H1 (cell line): Measurements from ENCODE around the gene ABCC6. TPM values are rescaled to one million over a fixed set of nuclear protein-coding genes. Genes with fewer than 3 reads are reported as not detected.

ENCODE experiments used
- CHD2 ChIP-seq: IDR thresholded peaks from 2 replicates; pipeline ENCODE4 v1.6.1; 2012; ENCODE audit warnings: low read length, improper control_type of control experiment
- NANOG ChIP-seq: IDR thresholded peaks from 2 replicates; pipeline ENCODE4 v1.6.1; 2011; ENCODE audit warnings: low read length, low read depth, mild to moderate bottlenecking, inconsistent platforms; ENCODE audit not compliant: insufficient read depth, poor library complexity, severe bottlenecking
- SAP30 ChIP-seq: fragments of 300-600 bp; sonication (generic); IDR thresholded peaks from 2 replicates; pipeline ENCODE4 v1.7.1; 2012; ENCODE audit warnings: low read length, moderate library complexity, mild to moderate bottlenecking, inconsistent platforms; ENCODE audit not compliant: insufficient read depth, insufficient replicate concordance
- polyA plus RNA-seq, 7 experiments: library from polyadenylated mRNA; depleted of rRNA in 3 of 7; stranded (reverse) in 5 of 7; unstranded in 2 of 7; fragments of >200 nt in 5 of 7; fragments of 200-250 nt in 2 of 7; gene quantifications; 1 replicate in 5 of 7; 2 replicates in 1 of 7; 4 replicates in 1 of 7; pipeline versions ENCODE4 v1.2.1 to v1.2.3, GENCODE V29; 2011 to 2013; ENCODE audit warnings: missing spikeins in 2 of 7, mixed read lengths in 2 of 7
- total RNA-seq: library from RNA; stranded (reverse); fragmentation: NEBNext Ultra II Directional; extraction: Animal tissue kit (Norgen Biotek cat#: 25700); gene quantifications from 2 replicates; pipeline ENCODE4 v1.2.1, GENCODE V29; 2021

ABCC6 gene
- total and polyA plus RNA-seq, 2 of the 8 experiments (the other 6 are each of a cell fraction or from before 2014, with no cell fraction given), result 1.6 to 1.8 TPM

GRCh38 chr16:16175296-16175695, 48.0 kb downstream of the ABCC6 start (continued):
- TF ChIP-seq SAP30, result no peak
- TF ChIP-seq NANOG, result no peak
- TF ChIP-seq CHD2, result no peak
